ENCODE measurements around the gene CAPZB.

The CAPZB gene

GRCh38 chr1:19348441-19349198, 136.7 kb downstream of the CAPZB start:
- no peak for TF ChIP-seq ZFP30 (CRISPR knock-in tag; IDR thresholded peaks at IDR 0.05)
- no peak for TF ChIP-seq SNAI2 (CRISPR knock-in tag; IDR thresholded peaks at IDR 0.05)
- no peak for TF ChIP-seq TCF4 (CRISPR knock-in tag; IDR thresholded peaks at IDR 0.05; ENCODE audit: borderline replicate concordance)
- no peak for TF ChIP-seq PATZ1 (CRISPR knock-in tag; IDR thresholded peaks at IDR 0.05; ENCODE audit: borderline replicate concordance)
- TF ChIP-seq ISL1 (CRISPR knock-in tag; IDR thresholded peaks at IDR 0.05) = no peak
- no peak for TF ChIP-seq ARNTL (CRISPR knock-in tag; IDR thresholded peaks at IDR 0.05; ENCODE audit: borderline replicate concordance, low read depth)
- no peak for ATAC-seq

GRCh38 chr1:19347533-19348172, 137.7 kb downstream of the CAPZB start:
- ATAC-seq = no peak
- TF ChIP-seq BACH2 (CRISPR knock-in tag; IDR thresholded peaks at IDR 0.05; ENCODE audit: borderline replicate concordance) (no peak), GLIS3 (CRISPR knock-in tag; IDR thresholded peaks at IDR 0.05) (no peak), ZNF8 (CRISPR knock-in tag; IDR thresholded peaks at IDR 0.05) (no peak), PPARA (CRISPR knock-in tag; IDR thresholded peaks at IDR 0.05; ENCODE audit: borderline replicate concordance) (no peak), ZC3H10 (CRISPR knock-in tag; IDR thresholded peaks at IDR 0.05) (no peak), ISL1 (CRISPR knock-in tag; IDR thresholded peaks at IDR 0.05) (no peak), PATZ1 (CRISPR knock-in tag; IDR thresholded peaks at IDR 0.05; ENCODE audit: borderline replicate concordance) (no peak), OSR1 (CRISPR knock-in tag; IDR thresholded peaks at IDR 0.05) (no peak), CSRNP3 (CRISPR knock-in tag; IDR thresholded peaks at IDR 0.05) (no peak)

DNA sequence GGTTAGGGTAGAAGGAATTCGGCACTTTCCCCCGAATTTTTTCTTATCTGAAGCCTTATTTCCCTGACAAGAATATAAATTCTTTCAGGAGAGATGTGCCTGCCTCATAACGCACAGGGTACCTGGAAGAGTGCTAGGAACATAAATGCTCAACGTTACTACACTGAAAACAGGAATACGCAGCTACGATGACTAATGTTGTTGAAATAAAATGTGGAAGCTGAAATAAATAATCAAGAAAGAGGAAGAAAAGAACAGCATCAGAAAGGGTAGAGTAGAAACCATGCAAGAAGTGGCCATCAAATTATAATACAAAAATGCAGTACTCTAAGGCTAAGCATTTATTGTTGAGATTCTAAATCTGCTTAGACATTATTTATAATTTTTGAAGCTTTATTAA, 139.3 kb downstream of the CAPZB start:
- TF ChIP-seq ESRRG (CRISPR knock-in tag; IDR thresholded peaks at IDR 0.05) = no peak
- no peak for TF ChIP-seq ZFP30 (CRISPR knock-in tag; IDR thresholded peaks at IDR 0.05)
- no peak for TF ChIP-seq TSHZ2 (CRISPR knock-in tag; IDR thresholded peaks at IDR 0.05)
- no peak for TF ChIP-seq ZNF70 (CRISPR knock-in tag; IDR thresholded peaks at IDR 0.05)
- ATAC-seq = no peak

GRCh38 chr1:19345391-19345790, 139.9 kb downstream of the CAPZB start:
- ATAC-seq = no peak
- TF ChIP-seq RARB (CRISPR knock-in tag; IDR thresholded peaks at IDR 0.05) = no peak
- TF ChIP-seq ZNF8 (CRISPR knock-in tag; IDR thresholded peaks at IDR 0.05) = no peak
- TF ChIP-seq ZFP3 (CRISPR knock-in tag; IDR thresholded peaks at IDR 0.05) = no peak
- no peak for TF ChIP-seq TOX (CRISPR knock-in tag; IDR thresholded peaks at IDR 0.05; ENCODE audit: borderline replicate concordance)
- TF ChIP-seq GLIS3 (CRISPR knock-in tag; IDR thresholded peaks at IDR 0.05) = no peak
- no peak for TF ChIP-seq TSHZ2 (CRISPR knock-in tag; IDR thresholded peaks at IDR 0.05)

All from SK-N-SH treated with all-trans-retinoic acid at 6 μM for 48 hours (cell line).